Retina (tissue), 1 donor: ENCODE data around the gene GPR153.

ENCODE experiments used
- DNase-seq: peaks from one replicate; pipeline ENCODE4 v3.0.0-alpha.2; 2016

Gene GPR153

GRCh38 chr1:6268415-6268814 is 7.5 kb upstream of the GPR153 start:
- peak; percentile 38 for DNase-seq

- no peak for DNase-seq
These were observed 6.9 kb upstream of the GPR153 start for GRCh38 chr1:6267686-6268322.

GRCh38 chr1:6266641-6267040 is 5.7 kb upstream of the GPR153 start:
- DNase-seq, result peak; percentile 20

GRCh38 chr1:6265151-6265550 is 4.3 kb upstream of the GPR153 start:
- peak; percentile 15 for DNase-seq

GRCh38 chr1:6263716-6264115 is 2.8 kb upstream of the GPR153 start:
- DNase-seq, result no peak

GRCh38 chr1:6262555-6263420 is 1.9 kb upstream of the GPR153 start:
- peak; percentile 51 for DNase-seq

- DNase-seq, result peak; percentile 83
These were observed 707 bp upstream of the GPR153 start for GRCh38 chr1:6261615-6261995.

- DNase-seq, result no peak
These were observed 414 bp downstream of the GPR153 start for GRCh38 chr1:6260433-6260934.

GRCh38 chr1:6259491-6260362 is 1.2 kb downstream of the GPR153 start:
- DNase-seq, result peak; percentile 78

- DNase-seq, result no peak
These were observed 2.2 kb downstream of the GPR153 start for GRCh38 chr1:6258675-6259074.

- DNase-seq, result no peak
These were observed 3.3 kb downstream of the GPR153 start for GRCh38 chr1:6257541-6258069.

- no peak for DNase-seq
These were observed 4.3 kb downstream of the GPR153 start for GRCh38 chr1:6256645-6257044.

- no peak for DNase-seq
These were observed 6.2 kb downstream of the GPR153 start for GRCh38 chr1:6254691-6255090.

GRCh38 chr1:6253380-6253779 is 7.5 kb downstream of the GPR153 start:
- no peak for DNase-seq

GRCh38 chr1:6252374-6252710 is 8.6 kb downstream of the GPR153 start:
- no peak for DNase-seq

- no peak for DNase-seq
These were observed 9.1 kb downstream of the GPR153 start for GRCh38 chr1:6251681-6252373.

- DNase-seq, result no peak
These were observed 9.7 kb downstream of the GPR153 start for GRCh38 chr1:6251233-6251632.

- peak; percentile 36 for DNase-seq
These were observed 10.9 kb downstream of the GPR153 start for GRCh38 chr1:6249739-6250689.

- no peak for DNase-seq
These were observed 11.8 kb downstream of the GPR153 start for GRCh38 chr1:6248932-6249738.

- no peak for DNase-seq
These were observed 12.6 kb downstream of the GPR153 start for GRCh38 chr1:6248161-6248776.
